GM18520 (cell line): ENCODE results near the gene GCNA.
"Not testable (repeated sequence)": the region's sequence is repeated elsewhere in the genome, so short reads cannot be mapped to it uniquely, and the experiment has no call there.

Experiments
- ATAC-seq: cut with Tn5 transposase; IDR thresholded peaks from one replicate; pipeline ENCODE4 v1.9.1; 2021; ENCODE audit not compliant: unreplicated experiment

The GCNA gene

GRCh38 chrX:71556036-71556435, 22.2 kb upstream of the GCNA start:
- no peak for ATAC-seq

DNA sequence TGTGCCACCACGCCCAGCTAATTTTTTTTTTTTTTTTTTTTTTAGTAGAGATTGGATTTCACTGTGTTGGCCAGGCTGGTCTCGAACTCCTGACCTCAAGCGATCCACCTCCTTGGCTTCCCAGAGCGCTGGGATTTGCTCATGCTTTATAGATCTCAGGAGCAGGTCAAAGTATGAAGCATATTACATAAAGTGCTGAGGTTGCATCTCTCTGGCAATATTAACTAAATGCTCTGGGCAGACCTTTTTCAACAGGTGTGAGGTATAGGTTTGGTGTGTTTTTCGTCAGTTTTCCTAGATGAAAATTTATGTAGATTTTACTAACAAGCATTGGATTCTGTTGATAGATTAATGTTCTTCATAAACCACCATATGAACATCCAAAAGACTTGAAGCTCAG, 19.3 kb upstream of the GCNA start:
- no peak for ATAC-seq

- ATAC-seq: not testable (repeated sequence)
Observed at GRCh38 chrX:71559773-71560172, 18.5 kb upstream of the GCNA start.

DNA sequence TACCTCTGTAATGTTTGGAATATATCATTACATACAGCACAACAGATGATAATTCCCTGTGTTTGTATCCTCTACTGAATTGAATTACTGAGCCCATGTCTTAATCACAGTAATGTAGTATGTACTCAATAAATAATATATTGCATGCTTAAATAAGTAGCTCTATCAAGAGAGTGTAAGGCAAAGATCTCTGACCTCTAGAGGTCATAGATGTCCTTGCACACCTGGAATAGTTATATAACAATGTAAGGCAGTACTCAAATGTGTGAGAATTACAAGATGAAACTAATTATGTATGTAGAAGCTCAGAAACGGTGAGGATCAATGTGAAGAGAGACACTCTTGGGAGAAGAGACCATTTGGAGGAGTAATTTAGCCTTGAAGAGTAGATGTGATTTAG, 14.3 kb upstream of the GCNA start:
- ATAC-seq: no peak

DNA sequence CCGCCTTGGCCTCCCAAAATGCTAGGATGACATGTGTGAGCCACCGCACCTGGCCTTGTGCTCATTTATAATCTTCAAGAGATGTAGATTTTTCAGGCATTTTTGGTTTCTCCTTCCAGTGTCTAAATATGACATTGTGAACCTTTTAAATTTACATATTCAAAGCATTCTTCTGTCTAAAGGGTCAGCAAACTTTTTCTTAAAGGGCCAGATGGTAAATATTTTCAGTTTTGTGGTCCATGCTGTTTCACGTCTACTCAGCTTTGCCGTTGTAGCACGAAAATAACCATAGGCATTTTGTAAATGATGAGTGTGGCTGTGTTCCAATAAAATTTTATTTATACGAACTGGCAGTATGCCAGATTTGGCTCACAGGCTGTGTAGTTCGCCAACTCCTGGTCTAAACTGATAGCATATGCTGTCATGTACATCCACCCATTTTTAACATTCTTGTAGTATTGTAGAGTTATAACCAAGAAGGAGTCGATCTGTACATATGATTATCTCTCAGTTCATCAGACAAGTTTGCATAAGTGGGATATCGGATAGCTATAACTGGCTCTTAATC, 12.7 kb upstream of the GCNA start:
- ATAC-seq: no peak

- ATAC-seq: not testable (repeated sequence)
Observed at GRCh38 chrX:71571390-71571789, 6.8 kb upstream of the GCNA start.

DNA sequence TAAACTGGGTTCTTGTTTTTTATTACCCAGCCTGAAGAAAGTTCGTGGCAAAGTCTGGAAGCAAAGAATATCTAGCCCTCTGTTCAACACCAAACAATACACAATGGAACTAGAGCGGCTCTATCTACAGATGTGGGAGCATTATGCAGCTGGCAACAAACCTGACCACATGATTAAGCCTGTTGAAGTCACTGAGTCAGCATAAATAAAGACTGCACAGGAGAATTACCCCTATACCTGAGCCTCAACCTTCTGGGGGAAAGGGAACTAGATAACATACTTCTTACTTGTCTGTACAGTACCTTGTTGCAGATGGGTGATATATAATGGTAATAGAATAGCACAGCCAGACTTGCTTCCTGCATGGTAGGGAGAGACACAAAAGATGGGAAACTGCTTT, 4.6 kb upstream of the GCNA start:
- ATAC-seq: no peak

DNA sequence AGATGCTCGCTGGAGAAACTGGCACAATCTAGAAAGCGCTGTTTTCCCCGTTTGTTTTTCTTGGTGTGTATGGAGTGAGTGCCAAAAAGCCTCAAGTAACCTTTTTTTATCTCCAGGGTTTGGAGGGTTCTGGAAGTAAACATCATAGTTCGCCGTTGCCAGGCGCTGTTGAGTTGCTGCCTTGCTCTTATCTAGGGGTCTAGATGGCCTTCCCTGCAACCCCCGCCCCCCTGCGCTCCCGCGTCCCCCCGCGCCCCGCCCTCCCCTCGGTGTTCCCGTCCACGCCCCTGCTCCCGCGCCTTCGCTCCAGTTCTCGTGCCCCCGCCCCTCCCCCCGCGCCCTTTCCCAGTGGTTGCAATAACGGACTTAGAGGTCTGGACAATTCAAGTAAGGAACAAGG, 555 bp upstream of the GCNA start:
- no peak for ATAC-seq

DNA sequence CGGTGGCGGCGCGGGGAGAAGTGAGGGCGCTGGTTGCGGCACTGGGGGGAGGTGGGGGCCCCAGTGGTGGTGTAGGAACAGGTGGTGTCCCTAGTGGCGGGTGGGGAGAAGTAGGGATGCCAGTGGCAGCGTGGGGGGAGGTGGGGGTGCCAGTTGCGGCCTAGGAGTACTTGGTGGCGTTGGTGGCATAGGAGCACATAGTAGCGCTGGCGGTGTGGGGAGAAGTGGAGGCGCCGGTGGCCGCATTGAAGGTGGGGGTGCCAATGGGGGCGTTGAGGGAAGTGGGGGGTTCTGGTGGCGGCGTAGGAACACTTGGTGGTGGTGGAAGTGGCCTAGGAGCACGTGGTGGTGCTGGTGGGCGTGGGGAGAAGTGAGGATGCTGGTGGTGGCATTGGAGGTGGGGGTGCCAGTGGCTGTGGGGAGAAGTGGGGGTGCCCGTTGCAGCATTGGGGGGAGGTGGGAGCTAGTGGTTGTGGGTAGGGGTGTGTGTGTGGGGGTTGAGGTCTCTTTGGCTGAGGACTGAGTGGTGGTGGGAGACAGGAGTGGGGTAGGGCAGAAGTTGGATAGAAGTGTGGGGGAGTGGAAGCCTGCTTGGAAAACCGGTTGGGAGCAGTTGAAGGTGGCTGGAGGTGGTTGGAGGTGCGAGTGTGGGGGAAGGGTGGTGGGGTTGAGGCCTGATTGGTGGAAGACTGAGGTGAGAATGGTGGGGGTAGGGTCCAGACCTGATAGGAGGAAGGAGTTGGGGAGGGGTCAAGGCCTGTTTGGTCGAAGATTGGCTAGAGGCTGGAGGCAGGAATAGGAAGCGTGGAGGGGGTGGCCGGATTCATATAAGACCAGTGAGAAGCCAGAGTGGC, 1.1 kb downstream of the GCNA start:
- ATAC-seq: no peak

GRCh38 chrX:71579990-71580380, 1.7 kb downstream of the GCNA start:
- no peak for ATAC-seq

DNA sequence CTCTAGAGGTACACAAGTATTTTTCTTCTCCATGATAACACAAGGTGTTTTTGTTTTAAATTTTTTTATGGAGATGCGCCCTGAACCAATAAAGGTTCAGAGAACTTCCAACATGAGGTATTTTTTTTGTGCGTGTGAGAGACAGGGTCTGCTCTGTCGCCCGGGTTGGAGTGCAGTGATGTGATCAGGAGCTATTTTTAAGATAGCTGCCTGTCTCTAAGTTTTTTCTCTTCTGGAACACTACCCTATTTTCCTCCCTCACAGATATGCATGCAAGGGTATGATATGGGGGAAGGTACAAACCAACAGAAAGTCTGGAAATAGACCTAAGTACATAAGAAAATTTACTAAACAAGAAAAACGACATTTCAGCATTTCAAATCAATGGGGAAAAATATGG, 3.0 kb downstream of the GCNA start:
- no peak for ATAC-seq

DNA sequence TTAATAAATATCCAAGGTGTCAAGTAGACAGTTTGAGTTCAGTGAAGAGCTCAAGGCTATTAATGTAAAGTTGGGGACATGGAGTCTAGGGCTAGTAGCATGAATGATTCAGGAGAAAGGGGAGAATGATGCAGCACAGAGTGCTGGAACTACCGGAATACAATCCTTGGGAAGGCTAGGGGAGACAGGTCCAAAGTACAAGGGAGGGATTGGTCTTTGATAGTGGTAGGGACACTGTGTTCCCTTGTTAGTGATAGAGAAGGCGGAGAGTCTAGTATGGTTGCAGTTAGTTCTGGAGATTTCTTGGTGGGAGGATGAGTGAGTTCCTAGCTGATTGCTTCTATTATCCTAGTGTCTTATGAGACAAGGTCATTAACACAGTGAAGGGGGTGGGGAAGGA, 8.7 kb downstream of the GCNA start:
- no peak for ATAC-seq

DNA sequence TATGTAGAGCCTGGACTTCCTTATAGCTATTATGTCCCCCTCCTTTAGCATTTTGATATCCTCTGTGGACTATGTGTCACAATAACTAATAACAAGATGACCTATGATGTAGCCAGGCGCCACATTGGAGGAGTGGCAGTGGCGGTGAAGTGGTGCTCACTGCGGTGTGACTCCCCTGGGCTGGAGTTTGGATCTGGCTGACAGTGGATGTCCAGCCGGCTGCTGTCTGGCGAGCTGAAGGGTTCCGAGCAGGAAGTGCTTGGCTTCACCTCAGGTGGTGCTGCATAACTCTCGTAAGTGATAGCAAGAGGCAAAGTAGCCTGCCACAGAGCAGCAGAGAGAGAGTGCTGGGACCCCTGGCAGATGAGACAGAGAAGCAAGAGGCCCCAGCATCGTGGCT, 15.0 kb downstream of the GCNA start:
- not testable (repeated sequence) for ATAC-seq

GRCh38 chrX:71599965-71600364, 21.7 kb downstream of the GCNA start:
- no peak for ATAC-seq

DNA sequence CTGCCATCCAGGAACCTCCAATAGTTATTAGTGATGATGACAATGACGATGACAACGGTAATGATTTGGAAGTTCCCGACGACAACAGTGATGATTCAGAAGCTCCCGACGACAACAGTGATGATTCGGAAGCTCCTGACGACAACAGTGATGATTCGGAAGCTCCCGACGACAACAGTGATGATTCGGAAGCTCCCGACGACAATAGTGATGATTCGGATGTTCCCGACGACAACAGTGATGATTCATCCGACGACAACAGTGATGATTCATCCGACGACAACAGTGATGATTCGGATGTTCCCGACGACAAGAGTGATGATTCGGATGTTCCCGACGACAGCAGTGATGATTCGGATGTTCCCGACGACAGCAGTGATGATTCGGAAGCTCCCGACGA, 25.4 kb downstream of the GCNA start:
- no peak for ATAC-seq

GRCh38 chrX:71604141-71604540, 25.9 kb downstream of the GCNA start:
- ATAC-seq: no peak

- ATAC-seq: no peak
Observed at GRCh38 chrX:71604796-71605568, 26.7 kb downstream of the GCNA start.

DNA sequence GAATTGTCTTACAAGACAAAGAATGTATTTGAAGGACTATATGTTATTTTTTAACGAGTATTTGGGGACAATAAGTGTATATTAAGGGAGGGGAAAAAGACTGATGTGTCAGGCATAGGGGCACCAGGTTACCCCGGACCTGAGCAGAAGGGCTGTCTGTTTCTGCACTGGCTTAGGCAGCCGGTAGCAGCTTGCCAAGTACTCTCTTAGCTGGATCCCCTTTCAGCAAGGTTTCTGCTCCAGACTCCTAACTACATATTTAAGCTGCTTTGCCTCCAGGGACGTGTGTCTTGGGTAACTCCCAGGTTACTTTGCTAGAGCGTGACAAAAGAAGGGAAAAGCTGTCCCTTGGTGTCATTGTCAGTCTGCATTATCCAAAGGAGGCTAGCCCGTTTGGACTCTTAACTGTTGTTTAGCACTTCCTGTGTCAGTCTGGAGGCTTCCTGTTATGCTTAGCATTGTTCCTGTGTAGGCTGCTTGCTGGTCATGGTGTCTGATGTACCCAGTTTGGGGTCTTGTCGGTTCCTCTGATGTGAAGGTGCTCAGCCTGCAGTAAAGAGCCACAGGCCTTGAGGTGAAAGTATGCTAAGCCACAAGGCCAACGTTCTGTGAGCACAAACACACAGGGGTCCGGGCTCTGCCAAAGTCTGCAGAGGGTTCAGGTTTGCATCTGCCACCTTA, 28.4 kb downstream of the GCNA start:
- ATAC-seq: no peak

- ATAC-seq: no peak
Observed at GRCh38 chrX:71607488-71607887, 29.3 kb downstream of the GCNA start.

- ATAC-seq: no peak
Observed at GRCh38 chrX:71609095-71609750, 31.0 kb downstream of the GCNA start.

- not testable (repeated sequence) for ATAC-seq
Observed at GRCh38 chrX:71611736-71612135, 33.5 kb downstream of the GCNA start.
